ENCODE measurements around the gene PIM2.

The PIM2 gene

GRCh38 chrX:48935301-48935670 lies 16.5 kb upstream of the PIM2 start:
- DNase-seq (ENCODE audit: low read depth): no peak

DNA sequence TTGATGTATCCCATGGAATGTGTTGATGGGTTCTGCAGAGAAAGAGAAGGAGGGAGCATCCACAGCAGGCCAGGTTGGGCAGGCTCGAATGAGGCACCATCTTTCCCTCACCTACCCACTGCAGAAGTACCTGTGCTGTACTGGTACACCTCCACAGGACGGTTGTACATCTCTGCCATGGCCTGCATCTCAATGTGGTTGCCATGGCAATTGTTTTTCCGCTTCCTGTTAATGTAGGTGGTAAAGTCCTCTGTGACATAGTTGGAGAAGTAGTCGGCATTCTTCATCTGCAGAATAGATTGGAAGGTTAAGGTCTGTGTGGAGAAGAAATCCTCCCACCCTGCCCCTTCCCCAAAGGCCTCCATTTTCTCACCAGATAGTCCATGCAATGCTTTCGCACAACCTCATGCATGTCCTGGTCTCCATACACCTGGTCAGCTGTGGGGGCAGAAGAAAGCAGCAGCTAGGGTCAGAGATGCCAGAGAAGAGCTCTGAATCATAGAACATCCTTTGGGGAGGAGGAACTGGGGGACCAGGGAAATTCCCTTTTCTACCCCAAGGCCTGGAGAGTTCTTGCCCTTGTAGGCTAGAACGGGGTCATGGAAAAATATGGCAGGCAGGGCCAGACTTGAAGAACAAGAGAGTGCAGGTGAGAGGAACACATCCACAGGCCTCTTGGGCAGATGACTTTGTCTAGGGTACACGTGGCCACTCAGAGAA lies 15.9 kb upstream of the PIM2 start:
- no peak for DNase-seq (ENCODE audit: low read depth)

GRCh38 chrX:48933757-48934156 lies 14.9 kb upstream of the PIM2 start:
- no peak for DNase-seq (ENCODE audit: low read depth)

DNA sequence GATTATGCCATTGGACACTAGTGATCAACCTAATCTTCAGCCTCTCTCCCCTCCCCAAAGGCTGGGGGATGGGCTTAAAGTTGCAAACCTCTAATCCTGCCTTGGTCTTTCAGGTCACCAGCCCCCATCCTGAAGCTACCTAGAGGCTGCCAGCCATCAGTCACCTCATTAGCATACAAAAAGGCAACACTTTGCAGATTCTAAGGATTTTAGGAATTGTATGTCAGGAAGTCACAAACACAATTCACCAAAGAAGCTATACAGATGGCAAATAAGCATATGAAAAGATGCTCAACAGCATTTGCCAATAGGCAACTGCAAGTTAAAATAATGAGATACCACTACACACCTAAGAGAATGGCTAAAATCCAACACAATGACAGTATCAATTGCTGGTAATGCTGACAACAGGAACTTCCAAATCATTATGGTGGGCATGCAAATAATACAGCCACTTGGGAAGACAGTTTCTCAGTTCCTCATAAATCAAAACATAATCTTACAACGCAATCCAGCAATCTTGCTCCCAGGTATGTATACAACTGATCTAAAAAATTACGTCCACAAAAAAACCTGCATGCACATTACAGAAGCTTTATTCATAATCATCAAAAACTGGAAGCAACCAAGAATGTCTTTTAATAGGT lies 9.0 kb upstream of the PIM2 start:
- no peak for DNase-seq (ENCODE audit: low read depth)

DNA sequence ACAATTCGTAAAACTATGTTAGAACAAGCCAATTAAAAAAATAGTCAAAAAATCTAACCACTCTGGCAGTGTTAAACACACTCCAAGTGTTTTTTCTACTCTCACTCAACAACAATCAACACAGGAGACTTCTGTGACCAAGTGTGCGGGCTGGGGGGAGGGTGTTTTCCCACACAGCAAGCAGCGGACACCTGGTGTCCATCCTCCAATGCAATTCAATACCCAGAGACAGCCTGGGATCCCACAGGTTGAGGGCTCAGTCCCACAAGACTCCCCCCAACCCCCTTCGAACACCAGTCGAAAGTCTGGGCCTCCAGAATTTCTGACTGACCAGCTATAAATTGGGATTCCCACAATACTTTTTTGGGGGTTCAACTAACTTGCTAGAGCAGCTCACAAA lies 8.3 kb upstream of the PIM2 start:
- DNase-seq (ENCODE audit: low read depth): no peak

DNA sequence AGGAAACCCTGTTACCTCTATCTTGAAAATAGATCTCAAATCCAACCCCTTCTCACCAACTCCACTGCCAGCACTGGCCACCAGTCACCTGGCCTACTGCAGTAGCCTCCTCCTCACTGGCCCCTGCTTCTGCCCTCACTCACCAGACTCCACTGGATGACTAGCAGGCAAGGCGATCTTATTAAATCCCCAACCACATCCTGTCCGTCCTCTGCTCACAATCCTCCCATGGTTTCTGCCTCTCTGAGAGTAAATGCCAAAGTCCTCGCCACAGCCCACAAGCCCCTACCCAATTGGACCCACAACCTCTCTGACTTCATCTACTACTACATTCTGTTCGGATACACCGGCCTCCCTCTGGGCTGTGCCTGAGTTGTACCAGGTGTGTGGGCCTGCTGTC lies 5.4 kb upstream of the PIM2 start:
- DNase-seq (ENCODE audit: low read depth): no peak

GRCh38 chrX:48923771-48924170 lies 4.9 kb upstream of the PIM2 start:
- no peak for DNase-seq (ENCODE audit: low read depth)

GRCh38 chrX:48920718-48921104 lies 1.9 kb upstream of the PIM2 start:
- DNase-seq (ENCODE audit: low read depth): no peak

DNA sequence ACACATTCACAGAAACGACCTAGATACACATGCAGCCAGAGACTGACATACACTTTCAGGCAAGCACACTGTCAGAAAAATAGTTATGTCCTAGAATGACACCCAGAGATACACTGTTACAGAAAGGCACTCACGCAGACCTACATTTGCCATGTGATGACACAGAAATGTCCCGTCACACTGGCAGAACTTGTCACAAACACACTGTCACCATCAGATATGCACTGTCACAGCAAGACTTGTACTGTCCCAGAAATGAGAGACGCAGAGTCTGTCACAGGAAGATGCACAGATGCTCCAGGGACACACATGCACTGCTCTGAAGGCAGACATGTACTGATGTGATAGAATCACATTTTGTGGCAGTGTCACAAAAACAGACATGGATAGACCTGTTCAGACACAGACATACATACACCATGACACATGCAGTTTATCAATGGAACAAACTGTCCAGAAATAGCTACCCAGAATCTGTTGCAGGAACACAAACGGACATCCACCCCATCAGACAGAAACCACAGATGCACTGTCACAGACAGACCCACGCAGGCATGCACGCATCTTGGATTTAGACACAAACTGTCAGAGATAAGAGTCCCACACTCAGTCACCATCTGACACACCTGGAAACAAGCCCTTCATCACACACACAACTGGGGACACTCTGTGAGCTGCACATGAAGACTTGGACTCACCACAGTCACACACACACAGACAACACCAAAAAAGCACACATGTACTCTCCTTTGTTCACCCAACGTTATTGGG lies 1.3 kb upstream of the PIM2 start:
- no peak for DNase-seq (ENCODE audit: low read depth)

- DNase-seq (ENCODE audit: low read depth): no peak
These were observed 577 bp upstream of the PIM2 start for GRCh38 chrX:48919360-48919841.

DNA sequence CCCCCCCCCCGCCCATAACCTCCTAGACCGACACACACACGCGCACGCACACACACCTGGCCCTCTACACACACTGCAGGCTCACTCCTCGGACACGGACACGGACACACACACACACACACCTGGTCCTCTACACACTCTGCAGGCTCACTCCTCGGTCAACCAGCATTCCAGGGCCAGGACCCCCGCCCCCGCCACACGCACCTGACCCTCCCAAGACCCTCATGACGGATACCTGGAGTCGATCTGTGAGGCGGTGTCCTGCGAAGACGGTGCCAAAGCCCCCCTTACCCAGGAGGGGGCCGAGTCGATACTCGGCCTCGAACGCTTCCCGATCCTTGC lies 552 bp downstream of the PIM2 start:
- DNase-seq (ENCODE audit: low read depth): no peak

DNA sequence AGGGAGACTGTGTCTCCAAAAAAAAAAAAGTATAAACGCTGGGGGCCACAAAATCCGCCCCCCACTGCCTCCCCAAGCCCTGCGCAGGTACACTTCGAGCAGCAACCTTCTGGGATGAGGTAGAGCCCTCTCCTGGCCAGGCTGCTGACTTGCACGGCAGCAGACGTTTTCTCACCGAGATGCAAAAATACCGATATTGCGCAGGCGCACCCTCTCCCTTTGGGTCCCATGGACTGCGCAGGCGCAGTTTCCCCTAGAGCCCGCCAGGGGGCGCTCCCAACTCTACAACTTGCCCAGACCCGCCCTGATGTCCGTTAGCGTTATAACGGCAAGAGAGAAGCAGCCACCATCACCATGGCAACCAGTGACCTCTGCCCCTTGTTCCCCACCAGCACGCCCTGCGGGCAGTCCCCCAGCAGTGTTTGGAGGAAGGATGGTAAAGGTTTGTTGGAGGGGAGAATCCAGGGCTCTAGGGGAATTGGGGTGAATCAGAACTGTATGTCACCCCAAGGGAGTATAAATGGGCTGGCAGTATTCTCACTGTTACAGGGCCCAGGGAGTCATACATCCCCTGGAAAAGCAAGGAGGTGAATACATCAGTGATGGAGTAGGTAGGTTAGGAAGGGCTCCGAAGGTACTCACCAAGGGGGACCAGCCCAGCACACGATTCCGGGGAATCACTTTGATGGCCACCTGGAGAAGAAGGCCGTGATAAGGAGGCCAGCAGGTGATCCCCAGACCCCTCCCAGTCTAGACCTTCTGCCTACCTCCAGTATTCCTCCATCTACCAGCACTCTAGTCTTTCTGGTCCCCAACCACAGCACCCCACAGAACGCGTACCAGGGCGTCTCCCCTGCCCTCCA lies 1.5 kb downstream of the PIM2 start:
- peak; percentile 80 for DNase-seq (ENCODE audit: low read depth)

- DNase-seq (ENCODE audit: low read depth): no peak
These were observed 4.0 kb downstream of the PIM2 start for GRCh38 chrX:48914593-48915493.

- DNase-seq (ENCODE audit: low read depth): no peak
These were observed 5.0 kb downstream of the PIM2 start for GRCh38 chrX:48913605-48914366.

GRCh38 chrX:48911412-48912182 lies 7.2 kb downstream of the PIM2 start, which contains the start of gene SLC35A2:
TSS of gene SLC35A2 (minus strand) at chrX:48911646. CDS start at chrX:48911636, 10 bp downstream.
- peak; percentile 79 for DNase-seq (ENCODE audit: low read depth)

DNA sequence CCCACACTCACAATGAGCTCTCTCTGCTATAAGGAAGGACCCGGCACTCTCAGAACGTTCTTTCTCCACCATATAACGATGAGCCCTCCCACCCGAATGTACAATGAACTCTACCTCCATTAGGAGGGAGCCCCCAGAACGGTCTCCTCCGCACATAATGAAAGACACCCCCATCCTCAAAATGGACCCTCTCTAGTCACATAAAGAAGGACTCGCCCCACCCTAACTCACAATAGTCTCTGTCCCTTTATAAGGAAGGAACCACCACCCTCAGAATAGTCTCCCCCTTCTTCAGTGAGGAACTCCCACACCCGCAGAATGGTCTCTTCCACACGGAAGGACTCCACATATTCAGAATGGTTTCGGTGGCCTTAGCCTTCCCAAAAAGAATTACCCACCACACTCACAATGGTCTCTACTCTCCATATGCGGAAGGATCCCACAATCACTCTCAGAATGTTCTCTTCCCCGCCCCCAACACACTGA lies 7.9 kb downstream of the PIM2 start:
- DNase-seq (ENCODE audit: low read depth): no peak

GRCh38 chrX:48909703-48910294 lies 9.0 kb downstream of the PIM2 start:
- no peak for DNase-seq (ENCODE audit: low read depth)

- no peak for DNase-seq (ENCODE audit: low read depth)
These were observed 10.2 kb downstream of the PIM2 start for GRCh38 chrX:48908600-48908999.
